Mesenchymal stem cell (in vitro differentiated cells and primary cell): ENCODE data around the gene SCPEP1.

ENCODE experiments used
- DNase-seq: peaks from one replicate; pipeline ENCODE4 v3.0.0-alpha.2; 2013
- H2AFZ ChIP-seq: one replicate; pipeline ENCODE4 v1.6.1; 2013; ENCODE audit warnings: low read depth, mild to moderate bottlenecking, control low read depth, inconsistent platforms, low read length, moderate library complexity
- H2AK5ac ChIP-seq: 2 replicates; pipeline ENCODE4 v1.6.1; 2013; ENCODE audit warnings: low read length, moderate library complexity, mild to moderate bottlenecking, inconsistent platforms; ENCODE audit not compliant: severe bottlenecking
- H2BK120ac ChIP-seq: one replicate; pipeline ENCODE4 v1.6.1; 2013; ENCODE audit warnings: low read depth, mild to moderate bottlenecking, inconsistent platforms, low read length, moderate library complexity
- H2BK12ac ChIP-seq, 2 experiments: one replicate each; pipeline ENCODE4 v1.6.1; 2013; ENCODE audit warnings: inconsistent platforms in 2 of 2, low read length in 2 of 2, mild to moderate bottlenecking in 2 of 2, moderate library complexity in 2 of 2, control low read depth in 1 of 2
- H2BK15ac ChIP-seq: one replicate; pipeline ENCODE4 v1.6.1; 2013; ENCODE audit warnings: mild to moderate bottlenecking, low read depth, inconsistent platforms; ENCODE audit not compliant: poor library complexity, severe bottlenecking
- H2BK5ac ChIP-seq: 2 replicates; pipeline ENCODE4 v1.6.1; 2013; ENCODE audit warnings: low read depth, mild to moderate bottlenecking, low read length, control low read depth, inconsistent platforms; ENCODE audit not compliant: poor library complexity, severe bottlenecking
- H3K14ac ChIP-seq, 2 experiments: one replicate each; pipeline ENCODE4 v1.6.1; 2013; ENCODE audit warnings: inconsistent platforms in 2 of 2, low read length in 2 of 2, control low read depth in 1 of 2, mild to moderate bottlenecking in 1 of 2, moderate library complexity in 1 of 2
- H3K18ac ChIP-seq, 2 experiments: one replicate each; pipeline ENCODE4 v1.6.1; 2013; ENCODE audit warnings: inconsistent platforms in 2 of 2, low read length in 2 of 2, control low read depth in 1 of 2, low read depth in 1 of 2, mild to moderate bottlenecking in 1 of 2
- H3K23ac ChIP-seq, 2 experiments: one replicate each; pipeline ENCODE4 v1.6.1; 2013; ENCODE audit warnings: inconsistent platforms in 2 of 2, low read length in 2 of 2, mild to moderate bottlenecking in 2 of 2, moderate library complexity in 2 of 2, control low read depth in 1 of 2
- H3K27ac ChIP-seq: 2 replicates; pipeline ENCODE4 v1.5.1; 2013; ENCODE audit warnings: mild to moderate bottlenecking, moderate library complexity, low read length, control low read depth, inconsistent platforms; ENCODE audit not compliant: poor library complexity, severe bottlenecking
- H3K27me3 ChIP-seq, 2 experiments: 2 replicates each; pipeline versions ENCODE4 v1.6.1 to v1.7.0; 2013; ENCODE audit warnings: low read length in 2 of 2, mild to moderate bottlenecking in 2 of 2, moderate library complexity in 2 of 2, control low read depth in 1 of 2, inconsistent platforms in 1 of 2; ENCODE audit not compliant: control insufficient read depth in 1 of 2, insufficient read depth in 1 of 2
- H3K36me3 ChIP-seq, 2 experiments: 2 replicates each; pipeline versions ENCODE4 v1.6.1 to v1.7.0; 2013; ENCODE audit warnings: low read length in 2 of 2, control low read depth in 1 of 2, inconsistent platforms in 1 of 2, low read depth in 1 of 2, mild to moderate bottlenecking in 1 of 2; ENCODE audit not compliant: insufficient read depth in 2 of 2, control insufficient read depth in 1 of 2
- H3K4ac ChIP-seq, 2 experiments: one replicate each; pipeline ENCODE4 v1.6.1; 2013; ENCODE audit warnings: inconsistent platforms in 2 of 2, low read length in 2 of 2, mild to moderate bottlenecking in 2 of 2, moderate library complexity in 2 of 2, control low read depth in 1 of 2, low read depth in 1 of 2
- H3K4me1 ChIP-seq: 2 replicates; pipeline ENCODE4 v1.6.1; 2013; ENCODE audit warnings: low read depth, low read length, control low read depth; ENCODE audit not compliant: control insufficient read depth, insufficient read depth
- H3K4me2 ChIP-seq: 2 replicates; pipeline ENCODE4 v1.6.1; 2013; ENCODE audit warnings: low read length, mild to moderate bottlenecking, inconsistent platforms; ENCODE audit not compliant: poor library complexity, severe bottlenecking
- H3K4me3 ChIP-seq, 2 experiments: 2 replicates each; pipeline versions ENCODE4 v1.5.1 to v1.7.0; 2013; ENCODE audit warnings: low read length in 2 of 2, mild to moderate bottlenecking in 2 of 2, control low read depth in 1 of 2, low read depth in 1 of 2; ENCODE audit not compliant: insufficient read depth in 1 of 2
- H3K79me1 ChIP-seq: replicated peaks from 2 replicates; pipeline ENCODE4 v1.6.1; 2013; ENCODE audit warnings: mild to moderate bottlenecking, control low read depth, low read length, inconsistent platforms; ENCODE audit not compliant: poor library complexity, severe bottlenecking
- H3K9ac ChIP-seq: 2 replicates; pipeline ENCODE4 v1.7.0; 2013; ENCODE audit warnings: mild to moderate bottlenecking, low read length, moderate library complexity
- H3K9me3 ChIP-seq: 2 replicates; pipeline ENCODE4 v1.7.0; 2013; ENCODE audit warnings: mild to moderate bottlenecking, low read length; ENCODE audit not compliant: control insufficient read depth
- H4K8ac ChIP-seq: one replicate; pipeline ENCODE4 v1.6.1; 2013; ENCODE audit warnings: inconsistent platforms, mild to moderate bottlenecking, low read length, moderate library complexity
- H4K91ac ChIP-seq: one replicate; pipeline ENCODE4 v1.6.1; 2013; ENCODE audit warnings: mild to moderate bottlenecking, low read length, inconsistent platforms
- whole genome bisulfite sequencing: methylation state at CpG from one replicate; pipeline ENCODE4 v1.1.7; 2013; ENCODE audit warnings: mixed read lengths; 5-methylcytosine and 5-hydroxymethylcytosine counted together

SCPEP1 gene

DNA sequence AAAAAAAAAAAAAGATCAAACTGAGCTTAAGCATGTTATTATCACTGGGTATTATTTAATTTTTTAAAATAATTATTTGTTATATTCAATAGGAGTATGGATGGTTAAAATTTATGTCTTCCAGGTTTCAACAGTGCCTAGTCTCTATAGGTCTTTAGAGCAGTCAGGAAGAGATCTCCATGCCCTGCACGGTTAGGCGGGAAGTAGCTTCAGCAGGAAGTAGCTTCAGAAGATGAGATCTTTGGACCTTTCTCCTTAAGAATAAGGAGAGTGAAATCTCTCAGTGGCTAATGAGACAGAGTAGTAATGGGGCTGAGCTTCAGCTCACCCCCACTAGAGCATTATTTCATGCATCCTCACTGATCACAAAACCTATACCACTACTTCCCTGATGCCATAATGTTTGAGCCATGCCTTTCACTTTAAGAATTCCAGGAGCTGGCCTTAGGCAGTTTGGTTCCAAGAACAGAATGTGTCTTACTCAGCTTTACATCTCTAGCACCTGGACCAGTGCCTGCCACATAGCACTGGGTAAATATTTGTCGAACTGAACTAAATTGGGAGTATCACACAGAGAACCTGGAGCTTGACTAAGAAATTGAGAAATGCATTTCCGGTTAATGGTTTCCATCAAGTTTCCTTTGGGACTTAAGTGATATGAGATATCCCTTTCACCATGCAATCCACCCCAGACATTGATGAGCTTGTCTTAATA is 43.5 kb downstream of the SCPEP1 start:
- Histone ChIP-seq H3K27ac (no peak overlapping the region), H3K4me1 (peaks cover 2% of the 10 kb centered on the region), H2BK12ac (no peak overlapping the region), H3K79me1 (no peaks in the 10 kb centered on the region), H2AFZ (no peak overlapping the region), H3K4ac (no peak overlapping the region), H3K14ac (no peak overlapping the region), H3K18ac (no peak overlapping the region), H4K8ac (no peak overlapping the region), H3K36me3 (no peaks in the 10 kb centered on the region), H2BK5ac (no peak overlapping the region), H3K27me3 (peaks cover 12 to 15% of the 10 kb centered on the region in 2 experiments), H2BK15ac (no peak overlapping the region), H3K4me3 (no peak overlapping the region), H3K4me2 (no peak overlapping the region), H2BK120ac (no peak overlapping the region), H2AK5ac (no peak overlapping the region), H3K9me3 (no peaks in the 10 kb centered on the region), H3K9ac (no peak overlapping the region), H4K91ac (no peak overlapping the region), H3K23ac (no peak overlapping the region)
- no peak for DNase-seq
- 90% methylated on average over 3 of the region's 4 CpGs for whole genome bisulfite sequencing

- H3K27ac ChIP-seq: no peak overlapping the region
- H2AK5ac ChIP-seq: no peak overlapping the region
- H4K91ac ChIP-seq: no peak overlapping the region
- no peak overlapping the region for H2AFZ ChIP-seq
- H2BK120ac ChIP-seq: no peak overlapping the region
- H3K18ac ChIP-seq: no peak overlapping the region
- H3K4me3 ChIP-seq: no peak overlapping the region
- 43% methylated on average over 1 of the region's 1 CpG for WGBS
- H3K14ac ChIP-seq: no peak overlapping the region
- H2BK12ac ChIP-seq: no peak overlapping the region
- H2BK5ac ChIP-seq: no peak overlapping the region
- no peaks in the 10 kb centered on the region for H3K36me3 ChIP-seq
- H3K79me1 ChIP-seq: no peaks in the 10 kb centered on the region
- no peak overlapping the region for H3K9ac ChIP-seq
- no peaks in the 10 kb centered on the region for H3K4me1 ChIP-seq
- no peak overlapping the region for H4K8ac ChIP-seq
- no peak overlapping the region for H3K4me2 ChIP-seq
- DNase-seq: no peak
- H3K27me3 ChIP-seq: peaks cover 3 to 4% of the 10 kb centered on the region in 2 experiments
- H3K4ac ChIP-seq: no peak overlapping the region
- H2BK15ac ChIP-seq: no peak overlapping the region
- no peak overlapping the region for H3K23ac ChIP-seq
- peaks cover 13% of the 10 kb centered on the region for H3K9me3 ChIP-seq
These were observed 47.9 kb downstream of the SCPEP1 start for GRCh38 chr17:57025876-57026275.

DNA sequence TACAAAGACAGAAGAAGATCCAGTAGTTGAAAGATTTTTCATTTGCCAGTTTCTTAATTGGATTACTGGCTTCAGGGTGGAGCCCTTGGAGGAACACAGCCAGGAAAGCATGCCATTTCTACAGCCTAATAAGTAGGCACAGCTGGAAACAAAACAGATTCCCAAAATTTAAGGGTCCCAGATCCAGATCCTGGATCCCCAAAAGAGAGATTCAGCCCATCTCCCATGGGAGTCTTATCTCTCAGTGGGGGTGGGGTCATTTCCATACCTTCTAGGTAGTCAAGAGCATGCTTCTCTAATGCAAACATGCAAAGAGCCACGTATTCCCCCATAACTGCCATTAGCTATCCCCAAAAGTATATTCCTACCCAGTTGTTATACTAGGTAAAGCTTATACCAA is 49.9 kb downstream of the SCPEP1 start:
- Histone ChIP-seq H3K18ac (no peak overlapping the region), H2BK5ac (no peak overlapping the region), H3K4me1 (no peaks in the 10 kb centered on the region), H2BK12ac (no peak overlapping the region), H2BK120ac (no peak overlapping the region), H2BK15ac (no peak overlapping the region), H4K8ac (no peak overlapping the region), H3K27ac (no peak overlapping the region), H3K14ac (no peak overlapping the region), H3K9ac (no peak overlapping the region), H3K36me3 (no peaks in the 10 kb centered on the region), H2AK5ac (no peak overlapping the region), H3K4me3 (no peak overlapping the region), H3K23ac (no peak overlapping the region), H3K4me2 (no peak overlapping the region), H4K91ac (no peak overlapping the region), H2AFZ (no peak overlapping the region), H3K79me1 (no peaks in the 10 kb centered on the region), H3K4ac (no peak overlapping the region), H3K9me3 (peaks cover 13% of the 10 kb centered on the region), H3K27me3 (peaks cover 3 to 4% of the 10 kb centered on the region in 2 experiments)
- DNase-seq: no peak
- no CpG with 5 or more reads among the region's 1 CpG for WGBS

GRCh38 chr17:57032343-57032742 is 54.4 kb downstream of the SCPEP1 start:
- no peak for DNase-seq
- H3K4me2 ChIP-seq: no peak overlapping the region
- no peaks in the 10 kb centered on the region for H3K36me3 ChIP-seq
- H3K9ac ChIP-seq: no peak overlapping the region
- H4K8ac ChIP-seq: no peak overlapping the region
- no peak overlapping the region for H2AK5ac ChIP-seq
- no peak overlapping the region for H2BK12ac ChIP-seq
- no peaks in the 10 kb centered on the region for H3K79me1 ChIP-seq
- no peak overlapping the region for H2BK120ac ChIP-seq
- no peak overlapping the region for H2BK5ac ChIP-seq
- no peaks in the 10 kb centered on the region for H3K4me1 ChIP-seq
- H3K18ac ChIP-seq: no peak overlapping the region
- no peak overlapping the region for H2AFZ ChIP-seq
- 80% methylated on average over 4 of the region's 8 CpGs for WGBS
- H3K4ac ChIP-seq: no peak overlapping the region
- H3K23ac ChIP-seq: no peak overlapping the region
- H3K27ac ChIP-seq: no peak overlapping the region
- no peak overlapping the region for H2BK15ac ChIP-seq
- H4K91ac ChIP-seq: no peak overlapping the region
- peaks cover 9% of the 10 kb centered on the region for H3K9me3 ChIP-seq
- H3K4me3 ChIP-seq: no peak overlapping the region
- peaks cover 15 to 16% of the 10 kb centered on the region in 2 experiments for H3K27me3 ChIP-seq
- no peak overlapping the region for H3K14ac ChIP-seq
